ENCODE measurements around the gene PLCD3.
"Not testable (repeated sequence)": the region's sequence is repeated elsewhere in the genome, so short reads cannot be mapped to it uniquely, and the experiment has no call there.

The PLCD3 gene

GRCh38 chr17:45135192-45135977 lies 3.1 kb upstream of the PLCD3 start, which contains the start of gene ACBD4:
Gene ACBD4, plus strand, starts transcription at chr17:45135687. Its CDS starts 458 bp downstream, at chr17:45136145.
- DNase-seq (ENCODE audit: low read depth in 2 of 2): peak; percentile 96 to 99

- DNase-seq (ENCODE audit: low read depth in 2 of 2): peak; percentile 18 to 71
Measured at GRCh38 chr17:45132572-45133463, 503 bp upstream of the PLCD3 start.

GRCh38 chr17:45131616-45132319 lies 547 bp downstream of the PLCD3 start:
- DNase-seq (ENCODE audit: low read depth in 2 of 2): peak; percentile 29 to 55

GRCh38 chr17:45130681-45131615 lies 1.4 kb downstream of the PLCD3 start:
- DNase-seq (ENCODE audit: low read depth in 2 of 2): no peak

GRCh38 chr17:45129940-45130680 lies 2.2 kb downstream of the PLCD3 start:
- no peak for DNase-seq (ENCODE audit: low read depth in 2 of 2)

- no peak for DNase-seq (ENCODE audit: low read depth in 2 of 2)
Measured at GRCh38 chr17:45129426-45129939, 2.8 kb downstream of the PLCD3 start.

GRCh38 chr17:45128989-45129388 lies 3.3 kb downstream of the PLCD3 start:
- DNase-seq (ENCODE audit: low read depth in 2 of 2): no peak

GRCh38 chr17:45128331-45128730 lies 4.0 kb downstream of the PLCD3 start:
- no peak for DNase-seq (ENCODE audit: low read depth in 2 of 2)

GRCh38 chr17:45127548-45128300 lies 4.6 kb downstream of the PLCD3 start:
- DNase-seq (ENCODE audit: low read depth in 2 of 2): no peak

- DNase-seq (ENCODE audit: low read depth in 2 of 2): no peak
Measured at GRCh38 chr17:45127207-45127547, 5.1 kb downstream of the PLCD3 start.

- DNase-seq (ENCODE audit: low read depth in 2 of 2): no peak
Measured at GRCh38 chr17:45125509-45125908, 6.8 kb downstream of the PLCD3 start.

- not testable (repeated sequence) for DNase-seq (ENCODE audit: low read depth in 2 of 2)
Measured at GRCh38 chr17:45124797-45125122, 7.6 kb downstream of the PLCD3 start.

GRCh38 chr17:45123930-45124796 lies 8.2 kb downstream of the PLCD3 start:
- DNase-seq (ENCODE audit: low read depth in 2 of 2): no peak

- no peak for DNase-seq (ENCODE audit: low read depth in 2 of 2)
Measured at GRCh38 chr17:45123076-45123770, 9.1 kb downstream of the PLCD3 start.

- DNase-seq (ENCODE audit: low read depth in 2 of 2): no peak
Measured at GRCh38 chr17:45121055-45121454, 11.3 kb downstream of the PLCD3 start.

GRCh38 chr17:45120558-45120957 lies 11.8 kb downstream of the PLCD3 start:
- no peak for DNase-seq (ENCODE audit: low read depth in 2 of 2)

GRCh38 chr17:45119964-45120363 lies 12.4 kb downstream of the PLCD3 start:
- no peak for DNase-seq (ENCODE audit: low read depth in 2 of 2)

- DNase-seq (ENCODE audit: low read depth in 2 of 2): no peak
Measured at GRCh38 chr17:45118691-45119090, 13.6 kb downstream of the PLCD3 start.
